K562 (cell line): Measurements from ENCODE around the gene HACE1. TPM values are rescaled to one million over a fixed set of nuclear protein-coding genes. Genes with fewer than 3 reads are reported as not detected.

Experiments used
- ATAC-seq: fragments of 200-7000 bp; cut with Tn5 transposase; 3 replicates; pipeline ENCODE4 v1.9.1; 2020; ENCODE audit warnings: moderate library complexity
- BruUV-seq: library from RNA; stranded (reverse); fragments of 400-500 nt; replicated peaks from 2 replicates; lab custom pipeline; 2021; lab: Mats Ljungman, UMichigan
- CTCF ChIA-PET: fragments of 300-600 bp; formaldehyde crosslinking; extraction: SDS; loops from one replicate; lab custom pipeline; 2021; ENCODE audit warnings: low intra/inter-chr PET ratio; lab: Yijun Ruan, JAX
- POLR2A ChIA-PET: fragments of 300-600, 350-650 bp; sonication (Branson Sonifier 250); formaldehyde crosslinking; extraction: SDS; loops from one replicate; lab custom pipeline; 2021; ENCODE audit warnings: antibody characterized with exemption, inconsistent platforms; lab: Yijun Ruan, JAX
- DNase-seq, 4 experiments: peaks; one replicate each; pipeline versions ENCODE4 v3.0.0 to v3.0.0-alpha.2; 2011 to 2018; ENCODE audit warnings: low spot score in 3 of 4, mixed read lengths in 3 of 4; ENCODE audit errors: extremely low read depth in 1 of 4
- FAIRE-seq: peaks from 2 replicates; lab custom pipeline; 2011; peaks lifted over from hg19 to GRCh38; lab: Jason Lieb, UNC
- H2AFZ ChIP-seq: 2 replicates; pipeline ENCODE4 v1.6.0; 2011; ENCODE audit warnings: low read depth, low read length, control low read depth, inconsistent platforms
- H3K27ac ChIP-seq: fragments of 200-600 bp; 3 replicates; pipeline ENCODE4 v1.8.0; 2011; ENCODE audit warnings: low read depth, mild to moderate bottlenecking, control low read depth, inconsistent platforms, low read length, moderate library complexity, mixed read lengths; ENCODE audit errors: extremely low read depth
- H3K27me3 ChIP-seq, 2 experiments: fragments of 300-600 bp in 1 of 2; 2 replicates in 1 of 2; 3 replicates in 1 of 2; pipeline versions ENCODE4 v1.6.0 to v1.8.0; 2011; ENCODE audit warnings: inconsistent platforms in 2 of 2, low read length in 2 of 2, mild to moderate bottlenecking in 1 of 2, mixed read lengths in 1 of 2, moderate library complexity in 1 of 2; ENCODE audit not compliant: control insufficient read depth in 2 of 2, insufficient read depth in 2 of 2
- H3K36me3 ChIP-seq: fragments of 300-600 bp; 3 replicates; pipeline ENCODE4 v1.8.0; 2011; ENCODE audit warnings: mild to moderate bottlenecking, low read length, inconsistent platforms; ENCODE audit not compliant: control insufficient read depth, insufficient read depth
- H3K4me1 ChIP-seq, 2 experiments: fragments of 200-600 bp in 1 of 2; replicated peaks in 1 of 2; 2 replicates in 1 of 2; 3 replicates in 1 of 2; pipeline versions ENCODE4 v1.5.1 to v1.8.0; 2011; ENCODE audit warnings: inconsistent platforms in 2 of 2, low read length in 2 of 2, mild to moderate bottlenecking in 1 of 2, mixed read lengths in 1 of 2, moderate library complexity in 1 of 2; ENCODE audit not compliant: control insufficient read depth in 2 of 2, insufficient read depth in 2 of 2
- H3K4me2 ChIP-seq: 2 replicates; pipeline ENCODE4 v1.6.1; 2011; ENCODE audit warnings: low read length, control low read depth, inconsistent platforms, mixed read lengths; ENCODE audit not compliant: insufficient read depth
- H3K4me3 ChIP-seq: fragments of 200-600 bp; sonication (generic), shearing (Covaris generic); 2 replicates; pipeline ENCODE4 v1.5.1; 2016; ENCODE audit warnings: control low read depth, inconsistent platforms
- H3K79me2 ChIP-seq: fragments of 200-600 bp; 3 replicates; pipeline ENCODE4 v1.8.0; 2011; ENCODE audit warnings: low read length, inconsistent platforms; ENCODE audit not compliant: control insufficient read depth, insufficient read depth
- H3K9ac ChIP-seq, 2 experiments: 2 replicates each; pipeline versions ENCODE4 v1.6.0 to v1.6.1; 2011; ENCODE audit warnings: low read depth in 2 of 2, low read length in 2 of 2, control low read depth in 1 of 2, inconsistent platforms in 1 of 2, mild to moderate bottlenecking in 1 of 2, mixed read lengths in 1 of 2; ENCODE audit not compliant: insufficient read depth in 1 of 2
- H3K9me1 ChIP-seq: one replicate; pipeline ENCODE4 v1.6.0; 2011; ENCODE audit warnings: inconsistent platforms, mild to moderate bottlenecking, low read length, moderate library complexity; ENCODE audit not compliant: control insufficient read depth, insufficient read depth
- H3K9me3 ChIP-seq: replicated peaks from 2 replicates; pipeline ENCODE4 v1.5.1; 2011; ENCODE audit warnings: low read depth, low read length, inconsistent platforms; ENCODE audit not compliant: control insufficient read depth, insufficient read depth
- H4K20me1 ChIP-seq: replicated peaks from 2 replicates; pipeline ENCODE4 v1.6.1; 2011; ENCODE audit warnings: low read length, inconsistent platforms, mixed read lengths; ENCODE audit not compliant: control insufficient read depth, insufficient read depth
- ZNF316 ChIP-seq: fragments of 450-650 bp; IDR thresholded peaks from 2 replicates; pipeline ENCODE4 v1.6.1; 2016
- WGBS: fragments of 100-300 bp; shearing (Covaris generic); methylation state at CpG from one replicate; pipeline ENCODE4 v1.1.6; 2016; ENCODE audit warnings: low coverage, mixed read lengths; ENCODE audit not compliant: insufficient coverage; ENCODE audit errors: missing lambda C conversion rate; 5-methylcytosine and 5-hydroxymethylcytosine counted together
- in situ Hi-C: fragments of 300-500 bp; cut with MboI; formaldehyde crosslinking; loops from 4 replicates; pipeline ENCODE4 v1.15.0; 2018; ENCODE audit warnings: inconsistent platforms, mixed read lengths
- intact Hi-C: fragments of 100-400 bp; cut with micrococcal nuclease; formaldehyde crosslinking; loops from 2 replicates; pipeline ENCODE4 v1.14.2; 2022
- polyA plus RNA-seq, 8 experiments: library from polyadenylated mRNA; depleted of rRNA in 4 of 8; stranded (reverse) in 5 of 8; unstranded in 3 of 8; fragments of >200 nt; fragmentation: Nextera tagmentation in 2 of 8; fragmentation: Illumina TruSeq in 1 of 8; extraction: Ambion mirVana in 2 of 8; extraction: Trizol in 1 of 8; gene quantifications; 2 replicates each; pipeline versions ENCODE4 v1.2.1 to v1.2.3, GENCODE V29; 2011 to 2014; ENCODE audit warnings: inconsistent platforms in 1 of 8, missing spikeins in 1 of 8
- total RNA-seq, 7 experiments: library from RNA; depleted of rRNA in 6 of 7; stranded (reverse); fragments of >200 nt in 6 of 7; fragmentation: Illumina TruSeq in 2 of 7; extraction: Trizol in 2 of 7; gene quantifications; 2 replicates each; pipeline versions ENCODE4 v1.2.1 to v1.2.3, GENCODE V29; 2011 to 2021; ENCODE audit warnings: low replicate concordance in 1 of 7
- TF ChIP-seq, protein P1 (sequence below): fragments of 150-350 bp; conservative IDR thresholded peaks from 2 replicates; pipeline ENCODE4 v1.6.1; 2014; ENCODE audit warnings: low read length

Gene HACE1
- total and polyA plus RNA-seq, 9 of the 15 experiments (the other 6 are each of a cell fraction or from before 2014, with no cell fraction given), result 3.6 to 19.9 (median 9.1) TPM

DNA sequence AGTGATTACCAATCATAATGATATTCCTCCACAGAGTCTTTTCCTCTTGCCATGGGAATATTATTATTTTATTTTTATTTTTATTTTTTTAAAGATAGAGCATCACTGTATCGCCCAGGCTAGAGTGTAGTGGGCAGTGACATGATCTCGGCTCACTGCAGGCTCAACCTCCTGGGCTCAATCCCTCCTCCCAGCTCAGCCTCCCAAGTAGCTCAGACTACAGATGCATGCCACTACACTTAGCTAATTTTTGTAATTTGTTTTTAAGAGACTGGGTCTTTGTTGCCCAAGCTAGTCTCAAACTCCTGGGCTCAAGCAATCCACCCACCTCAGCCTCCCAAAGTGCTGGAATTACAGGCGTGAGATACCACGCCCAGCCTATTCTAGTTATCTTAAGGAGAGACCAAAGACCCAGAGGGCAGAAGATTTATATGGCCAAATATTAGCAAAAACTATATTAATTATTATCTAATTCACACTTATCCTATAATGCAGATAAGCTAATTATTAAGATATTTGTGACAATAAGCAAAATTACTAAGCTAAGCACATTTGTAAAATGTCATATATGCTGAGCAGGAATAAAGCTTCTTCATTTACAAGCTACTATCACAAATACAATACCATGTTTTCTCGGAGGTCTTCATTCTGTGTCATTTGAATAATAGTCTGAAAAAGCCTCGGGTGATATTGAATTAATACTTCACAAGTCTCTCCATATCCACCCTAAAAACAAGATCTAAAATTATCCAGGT is 63.5 kb downstream of the HACE1 start:
- intact Hi-C loops (loop anchor here (10.0 kb wide), 1 partner anchor 139 kb away; no protein-coding TSS in a partner anchor), in situ Hi-C loops (no loop called here)
- Histone ChIP-seq H3K4me1 (no peaks in the 10 kb centered on the region; a peak in 1 of 5 replicates), H3K4me3 (no peak overlapping the region), H3K9me3 (no peaks in the 10 kb centered on the region), H4K20me1 (no peaks in the 10 kb centered on the region), H3K27me3 (no peaks in the 10 kb centered on the region), H3K27ac (no peak overlapping the region), H3K4me2 (no peak overlapping the region), H3K36me3 (no peaks in the 10 kb centered on the region), H3K9me1 (no peaks in the 10 kb centered on the region), H3K9ac (no peak overlapping the region), H2AFZ (no peak overlapping the region), H3K79me2 (no peaks in the 10 kb centered on the region)
- FAIRE-seq (no peak), DNase-seq (no peak), ATAC-seq (no peak)
- ChIA-PET CTCF (no interaction called here), POLR2A (no interaction called here)
- peak; percentile 40 for TF ChIP-seq ZNF316
- TF ChIP-seq, protein P1, sequence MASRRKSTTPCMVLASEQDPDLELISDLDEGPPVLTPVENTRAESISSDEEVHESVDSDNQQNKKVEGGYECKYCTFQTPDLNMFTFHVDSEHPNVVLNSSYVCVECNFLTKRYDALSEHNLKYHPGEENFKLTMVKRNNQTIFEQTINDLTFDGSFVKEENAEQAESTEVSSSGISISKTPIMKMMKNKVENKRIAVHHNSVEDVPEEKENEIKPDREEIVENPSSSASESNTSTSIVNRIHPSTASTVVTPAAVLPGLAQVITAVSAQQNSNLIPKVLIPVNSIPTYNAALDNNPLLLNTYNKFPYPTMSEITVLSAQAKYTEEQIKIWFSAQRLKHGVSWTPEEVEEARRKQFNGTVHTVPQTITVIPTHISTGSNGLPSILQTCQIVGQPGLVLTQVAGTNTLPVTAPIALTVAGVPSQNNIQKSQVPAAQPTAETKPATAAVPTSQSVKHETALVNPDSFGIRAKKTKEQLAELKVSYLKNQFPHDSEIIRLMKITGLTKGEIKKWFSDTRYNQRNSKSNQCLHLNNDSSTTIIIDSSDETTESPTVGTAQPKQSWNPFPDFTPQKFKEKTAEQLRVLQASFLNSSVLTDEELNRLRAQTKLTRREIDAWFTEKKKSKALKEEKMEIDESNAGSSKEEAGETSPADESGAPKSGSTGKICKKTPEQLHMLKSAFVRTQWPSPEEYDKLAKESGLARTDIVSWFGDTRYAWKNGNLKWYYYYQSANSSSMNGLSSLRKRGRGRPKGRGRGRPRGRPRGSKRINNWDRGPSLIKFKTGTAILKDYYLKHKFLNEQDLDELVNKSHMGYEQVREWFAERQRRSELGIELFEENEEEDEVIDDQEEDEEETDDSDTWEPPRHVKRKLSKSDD, result no peak
- WGBS, result 80% methylated on average over 6 of the region's 6 CpGs
- no TSS peak for BruUV-seq
